HG02981 (cell line): ENCODE results near the gene TNFSF18.

Source experiments
- ATAC-seq: cut with Tn5 transposase; IDR thresholded peaks from one replicate; pipeline ENCODE4 v1.9.1; 2021; ENCODE audit warnings: mild to moderate bottlenecking, moderate library complexity; ENCODE audit not compliant: unreplicated experiment

TNFSF18 gene

GRCh38 chr1:173039626-173040025 lies 11.1 kb downstream of the TNFSF18 start:
- ATAC-seq, result no peak

GRCh38 chr1:173038875-173039554 lies 11.7 kb downstream of the TNFSF18 start:
- no peak for ATAC-seq

GRCh38 chr1:173024543-173024942 lies 26.2 kb downstream of the TNFSF18 start:
- ATAC-seq, result no peak

- ATAC-seq, result no peak
Observed at GRCh38 chr1:173023343-173023742, 27.4 kb downstream of the TNFSF18 start.

GRCh38 chr1:173020138-173020750 lies 30.5 kb downstream of the TNFSF18 start:
- ATAC-seq, result peak; percentile 91

GRCh38 chr1:173017792-173018191 lies 32.9 kb downstream of the TNFSF18 start:
- ATAC-seq, result no peak

GRCh38 chr1:173016419-173016818 lies 34.3 kb downstream of the TNFSF18 start:
- ATAC-seq, result no peak

GRCh38 chr1:173015629-173016028 lies 35.1 kb downstream of the TNFSF18 start:
- ATAC-seq, result no peak

- ATAC-seq, result no peak
Observed at GRCh38 chr1:173014160-173014559, 36.6 kb downstream of the TNFSF18 start.

GRCh38 chr1:173012126-173012525 lies 38.6 kb downstream of the TNFSF18 start:
- ATAC-seq, result no peak

- no peak for ATAC-seq
Observed at GRCh38 chr1:173009597-173009996, 41.1 kb downstream of the TNFSF18 start.

- ATAC-seq, result no peak
Observed at GRCh38 chr1:173005196-173005864, 45.4 kb downstream of the TNFSF18 start.

- no peak for ATAC-seq
Observed at GRCh38 chr1:173002891-173003838, 47.6 kb downstream of the TNFSF18 start.

- ATAC-seq, result no peak
Observed at GRCh38 chr1:172999349-172999748, 51.4 kb downstream of the TNFSF18 start.

- ATAC-seq, result no peak
Observed at GRCh38 chr1:172997941-172998361, 52.8 kb downstream of the TNFSF18 start.

GRCh38 chr1:172993640-172994039 lies 57.1 kb downstream of the TNFSF18 start:
- no peak for ATAC-seq

- ATAC-seq, result no peak
Observed at GRCh38 chr1:172991674-172992400, 58.9 kb downstream of the TNFSF18 start.

- ATAC-seq, result no peak
Observed at GRCh38 chr1:172990598-172991215, 60.0 kb downstream of the TNFSF18 start.
